ENCODE measurements around the gene GRIFIN. TPM values are rescaled to one million over a fixed set of nuclear protein-coding genes. Genes with fewer than 3 reads are reported as not detected.
A peak's percentile ranks its signal among the peaks of the same experiment; 100 is the strongest.

GRIFIN gene
- total and polyA plus RNA-seq, 8 donors = not detected

- H3K4me1 ChIP-seq = peaks cover 9 to 36% (median 22%) of the 10 kb centered on the region in 3 donors
Measured at GRCh38 chr7:2520131-2520760, 44.0 kb upstream of the GRIFIN start.

GRCh38 chr7:2519119-2519930 lies 43.1 kb upstream of the GRIFIN start, which contains the start of gene LFNG:
LFNG (plus strand) TSS chr7:2519774; CDS start chr7:2519862, 88 bp downstream.
- peak; percentile 86 to 95 (median 90) for DNase-seq
- intact Hi-C loops (cut with DNase I) = no loop called here
- peaks cover under 1 to 27% (median 13%) of the 10 kb centered on the region in 3 donors for H3K4me1 ChIP-seq
- no peak for TF ChIP-seq CTCF (IDR thresholded peaks at IDR 0.05)
- no peak for FAIRE-seq
- H3K27ac ChIP-seq = peak within 1 kb of the TSS; percentile 13 to 33 (median 30)
- no peaks in the 10 kb centered on the region for H3K9me3 ChIP-seq
- peak within 1 kb of the TSS; percentile 57 to 80 (median 76) for H3K4me3 ChIP-seq
- H3K27me3 ChIP-seq = no peaks in the 10 kb centered on the region
- 1% methylated on average over 39 to 95 of the region's 95 CpGs for WGBS, 2 donors
- no peaks in the 10 kb centered on the region for H3K36me3 ChIP-seq
- peak; percentile 46 to 64 (median 56) for ATAC-seq

More at GRCh38 chr7:2520131-2520760, 44.0 kb upstream of the GRIFIN start:
- 1 to 2% methylated on average over 15 to 37 of the region's 37 CpGs for WGBS, 2 donors
- no peak for TF ChIP-seq CTCF (IDR thresholded peaks at IDR 0.05)
- Histone ChIP-seq H3K36me3 (no peaks in the 10 kb centered on the region), H3K9me3 (no peaks in the 10 kb centered on the region), H3K27ac (peak overlapping the region in 3 of 4 donors; percentile 13 to 33 (median 33)), H3K4me3 (peak overlapping the region; percentile 57 to 80 (median 76)), H3K27me3 (no peaks in the 10 kb centered on the region)
- ATAC-seq = no peak
- peak in 4 of 6 donors; percentile 44 to 71 (median 61) for DNase-seq
- no peak for FAIRE-seq
- intact Hi-C loops (cut with DNase I) = no loop called here

GRCh38 chr7:2518737-2519118 lies 42.5 kb upstream of the GRIFIN start:
- DNase-seq (no peak), FAIRE-seq (no peak), ATAC-seq (no peak)
- WGBS, 2 donors = 23 to 24% methylated on average over 40 to 41 of the region's 41 CpGs
- H3K36me3 ChIP-seq = no peaks in the 10 kb centered on the region
- intact Hi-C loops (cut with DNase I) = no loop called here
- peaks cover 0 to 25% (median 10%) of the 10 kb centered on the region in 3 donors for H3K4me1 ChIP-seq
- H3K27me3 ChIP-seq = no peaks in the 10 kb centered on the region
- peak overlapping the region in 3 of 4 donors; percentile 38 to 80 (median 72) for H3K4me3 ChIP-seq
- no peak overlapping the region for H3K27ac ChIP-seq
- no peaks in the 10 kb centered on the region for H3K9me3 ChIP-seq
- no peak for TF ChIP-seq CTCF (IDR thresholded peaks at IDR 0.05)

GRCh38 chr7:2517678-2518507 lies 41.7 kb upstream of the GRIFIN start:
- DNase-seq = no peak
- no peak for TF ChIP-seq CTCF (IDR thresholded peaks at IDR 0.05)
- Histone ChIP-seq H3K36me3 (no peaks in the 10 kb centered on the region), H3K4me3 (no peak overlapping the region), H3K27ac (no peak overlapping the region), H3K4me1 (peaks cover 0 to 17% (median 2%) of the 10 kb centered on the region in 3 donors), H3K9me3 (no peaks in the 10 kb centered on the region), H3K27me3 (no peaks in the 10 kb centered on the region)
- FAIRE-seq = no peak
- WGBS, 2 donors = 77 to 84% methylated on average over 18 of the region's 18 CpGs
- intact Hi-C loops (cut with DNase I) = no loop called here
- ATAC-seq = no peak
